ENCODE measurements around the gene CLIC3. TPM values are rescaled to one million over a fixed set of nuclear protein-coding genes. Genes with fewer than 3 reads are reported as not detected.

CLIC3 gene
- total RNA-seq, 4 donors from 2014 or later, result 0.36 TPM; not detected in 3

DNA sequence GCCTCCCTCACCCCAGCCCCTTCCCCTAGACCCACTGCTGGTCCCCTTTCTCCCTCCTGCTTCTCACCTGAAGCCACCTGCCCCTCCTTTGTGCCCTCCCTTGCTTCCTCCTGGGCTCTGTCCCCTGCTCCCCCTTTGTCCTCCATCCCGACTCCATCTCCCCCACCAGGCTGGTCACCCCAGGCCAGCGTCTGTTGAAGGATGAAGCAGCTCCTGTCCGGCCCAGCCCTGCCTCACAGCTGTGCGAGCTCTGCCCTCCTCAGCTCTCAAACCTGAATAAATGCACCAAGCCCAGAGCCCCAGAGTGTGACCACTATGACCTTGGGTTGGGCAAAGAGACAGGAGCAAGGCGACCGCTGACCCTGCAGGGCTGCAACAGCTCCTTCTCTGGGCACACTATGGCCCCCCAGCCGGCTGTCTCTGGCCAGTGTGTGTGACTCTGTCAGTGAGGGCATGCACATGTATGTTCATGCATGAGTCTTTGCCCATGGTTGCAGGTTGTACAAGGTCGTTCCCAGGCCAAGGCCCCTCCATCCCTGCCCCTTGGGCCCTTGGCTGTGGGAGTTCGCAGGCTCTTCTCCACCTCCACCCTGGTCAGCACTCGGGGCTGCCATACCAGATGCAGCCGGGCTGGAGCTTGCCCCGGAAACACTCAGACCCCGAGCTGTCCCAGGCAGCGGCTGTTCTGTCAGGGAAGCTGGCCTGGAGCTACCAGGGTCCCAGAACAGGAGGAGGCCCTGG, 41.0 kb downstream of the CLIC3 start:
- TF ChIP-seq, protein P1, sequence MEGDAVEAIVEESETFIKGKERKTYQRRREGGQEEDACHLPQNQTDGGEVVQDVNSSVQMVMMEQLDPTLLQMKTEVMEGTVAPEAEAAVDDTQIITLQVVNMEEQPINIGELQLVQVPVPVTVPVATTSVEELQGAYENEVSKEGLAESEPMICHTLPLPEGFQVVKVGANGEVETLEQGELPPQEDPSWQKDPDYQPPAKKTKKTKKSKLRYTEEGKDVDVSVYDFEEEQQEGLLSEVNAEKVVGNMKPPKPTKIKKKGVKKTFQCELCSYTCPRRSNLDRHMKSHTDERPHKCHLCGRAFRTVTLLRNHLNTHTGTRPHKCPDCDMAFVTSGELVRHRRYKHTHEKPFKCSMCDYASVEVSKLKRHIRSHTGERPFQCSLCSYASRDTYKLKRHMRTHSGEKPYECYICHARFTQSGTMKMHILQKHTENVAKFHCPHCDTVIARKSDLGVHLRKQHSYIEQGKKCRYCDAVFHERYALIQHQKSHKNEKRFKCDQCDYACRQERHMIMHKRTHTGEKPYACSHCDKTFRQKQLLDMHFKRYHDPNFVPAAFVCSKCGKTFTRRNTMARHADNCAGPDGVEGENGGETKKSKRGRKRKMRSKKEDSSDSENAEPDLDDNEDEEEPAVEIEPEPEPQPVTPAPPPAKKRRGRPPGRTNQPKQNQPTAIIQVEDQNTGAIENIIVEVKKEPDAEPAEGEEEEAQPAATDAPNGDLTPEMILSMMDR (IDR thresholded peaks at IDR 0.05 in 4 of 5, conservative IDR thresholded peaks at IDR 0.05 in 1 of 5), result no peak
- TF ChIP-seq POLR2A (IDR thresholded peaks at IDR 0.05), result no peak
- in situ Hi-C loops (cut with MboI; ENCODE audit: low sequenced_read_pairs in 4 of 4), result no loop called here
- Histone ChIP-seq H3K4me3 (no peak overlapping the region), H3K36me3 (no peaks in the 10 kb centered on the region), H3K9me3 (no peaks in the 10 kb centered on the region), H3K27me3 (no peaks in the 10 kb centered on the region), H3K27ac (no peak overlapping the region), H3K4me1 (peaks cover 0 to 4% of the 10 kb centered on the region in 2 donors)
- intact Hi-C loops (cut with DNase I; ENCODE audit: low total_unique reads), result no loop called here
- DNase-seq (no peak), ATAC-seq (no peak)

DNA sequence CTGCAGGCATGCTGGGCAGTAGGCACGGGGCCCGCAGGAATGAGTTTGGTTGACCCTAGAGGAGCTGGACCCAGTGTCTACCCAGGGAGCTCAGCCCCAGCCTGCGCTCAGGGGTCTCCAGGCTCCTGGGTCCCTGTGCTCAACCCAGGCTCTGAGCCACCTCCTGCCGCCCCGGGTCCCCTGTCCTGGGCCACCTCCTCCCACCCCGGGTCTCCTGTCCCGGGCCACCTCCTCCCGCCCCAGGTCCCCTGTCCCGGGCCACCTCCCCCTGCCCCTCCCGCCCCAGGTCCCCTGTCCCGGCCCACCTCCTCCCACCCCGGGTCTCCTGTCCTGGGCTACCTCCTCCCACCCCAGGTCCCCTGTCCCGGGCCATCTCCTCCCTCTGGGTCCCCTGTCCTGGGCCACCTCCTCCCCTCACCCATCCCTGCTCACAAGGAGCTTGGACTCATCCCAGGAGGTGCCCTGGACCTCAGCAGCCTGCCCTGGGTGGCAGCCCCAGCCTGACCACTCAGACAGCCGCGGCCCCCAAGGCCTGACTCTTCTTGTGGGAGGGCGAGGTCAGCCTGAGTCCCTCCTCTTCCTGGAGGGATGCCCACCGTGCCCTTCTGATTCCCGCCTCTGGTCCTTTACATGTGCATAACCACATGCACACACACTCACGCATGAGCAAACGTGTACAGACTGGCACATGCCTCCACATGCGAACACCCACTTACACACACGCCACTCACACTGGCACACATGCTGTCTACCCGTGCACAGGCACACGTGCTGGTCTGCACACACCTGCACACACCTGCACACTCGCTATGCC, 41.9 kb downstream of the CLIC3 start:
- Histone ChIP-seq H3K4me3 (no peak overlapping the region), H3K9me3 (no peaks in the 10 kb centered on the region), H3K4me1 (peaks cover 0 to 7% of the 10 kb centered on the region in 2 donors), H3K27me3 (no peaks in the 10 kb centered on the region), H3K27ac (no peak overlapping the region), H3K36me3 (no peaks in the 10 kb centered on the region)
- in situ Hi-C loops (cut with MboI; ENCODE audit: low sequenced_read_pairs in 4 of 4), result no loop called here
- ATAC-seq, result no peak
- DNase-seq, result no peak
- TF ChIP-seq POLR2A (IDR thresholded peaks at IDR 0.05), result no peak
- TF ChIP-seq, protein P1 (IDR thresholded peaks at IDR 0.05 in 4 of 5, conservative IDR thresholded peaks at IDR 0.05 in 1 of 5), result no peak
- intact Hi-C loops (cut with DNase I; ENCODE audit: low total_unique reads), result no loop called here

DNA sequence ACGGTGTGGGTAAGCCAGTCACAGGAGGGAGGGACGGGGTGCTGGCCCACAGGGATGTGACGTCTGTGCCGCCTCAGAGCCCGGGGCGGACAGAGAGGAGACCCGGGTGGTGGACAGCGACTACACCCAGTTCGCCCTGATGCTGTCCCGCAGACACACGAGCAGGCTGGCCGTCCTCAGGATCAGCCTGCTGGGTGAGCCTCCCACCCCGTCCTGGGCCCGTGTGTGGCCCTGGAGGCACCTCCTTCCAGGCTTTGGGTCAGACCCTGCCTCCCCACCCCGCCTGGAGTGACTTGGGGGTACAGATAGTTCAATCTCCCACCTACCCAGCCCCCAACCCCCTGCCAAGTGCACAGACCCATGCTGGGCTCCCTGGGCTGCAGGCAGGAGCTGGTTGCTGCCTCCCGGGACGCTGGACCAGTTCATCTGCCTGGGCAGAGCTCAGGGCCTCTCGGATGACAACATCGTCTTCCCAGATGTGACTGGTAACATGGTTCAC, 42.5 kb downstream of the CLIC3 start:
- in situ Hi-C loops (cut with MboI; ENCODE audit: low sequenced_read_pairs in 4 of 4), result no loop called here
- DNase-seq (no peak), ATAC-seq (no peak)
- Histone ChIP-seq H3K36me3 (no peaks in the 10 kb centered on the region), H3K27me3 (no peaks in the 10 kb centered on the region), H3K9me3 (no peaks in the 10 kb centered on the region), H3K27ac (no peak overlapping the region), H3K4me3 (no peak overlapping the region), H3K4me1 (peaks cover 0 to 14% of the 10 kb centered on the region in 2 donors)
- TF ChIP-seq POLR2A (IDR thresholded peaks at IDR 0.05), result no peak
- TF ChIP-seq, protein P1 (IDR thresholded peaks at IDR 0.05 in 4 of 5, conservative IDR thresholded peaks at IDR 0.05 in 1 of 5), result no peak
- intact Hi-C loops (cut with DNase I; ENCODE audit: low total_unique reads), result no loop called here

DNA sequence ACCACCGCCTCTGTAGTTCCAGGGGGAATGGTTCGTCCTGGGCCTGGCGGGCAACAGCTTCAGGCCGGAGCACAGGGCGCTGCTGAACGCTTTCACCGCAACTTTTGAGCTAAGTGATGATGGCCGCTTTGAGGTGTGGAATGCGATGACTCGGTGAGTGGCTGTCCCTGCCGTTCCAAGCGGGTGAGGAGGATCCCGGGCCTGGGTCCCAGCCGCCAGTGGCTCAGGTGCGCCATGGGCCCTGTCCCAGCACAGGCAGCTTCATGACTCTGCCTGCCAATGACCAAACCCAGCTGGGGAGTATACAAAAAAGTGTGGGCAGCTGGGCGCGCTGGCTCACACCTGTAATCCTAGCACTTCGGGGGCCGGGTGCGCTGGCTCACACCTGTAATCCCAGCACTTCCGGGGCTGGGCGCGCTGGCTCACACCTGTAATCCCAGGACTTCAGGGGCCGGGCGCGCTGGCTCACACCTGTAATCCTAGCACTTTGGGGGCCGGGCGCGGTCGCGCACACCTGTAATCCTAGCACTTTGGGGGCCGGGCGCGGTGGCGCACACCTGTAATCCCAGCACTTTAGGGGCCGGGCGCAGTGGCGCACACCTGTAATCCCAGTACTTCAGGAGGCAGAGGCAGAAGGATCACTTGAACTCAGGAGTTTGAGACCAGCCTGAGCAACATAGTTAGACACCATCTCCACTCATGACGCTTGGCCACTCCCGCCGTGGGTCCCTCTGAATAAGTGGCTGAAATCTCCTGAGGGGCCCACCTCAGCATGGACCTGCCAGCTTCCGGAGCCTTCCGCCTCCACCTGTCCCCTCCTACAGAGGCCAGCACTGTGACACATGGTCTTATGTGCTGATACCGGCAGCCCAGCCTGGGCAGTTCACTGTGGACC, 43.2 kb downstream of the CLIC3 start:
- Histone ChIP-seq H3K27ac (no peak overlapping the region), H3K9me3 (no peaks in the 10 kb centered on the region), H3K4me3 (no peak overlapping the region), H3K4me1 (peaks cover 0 to 14% of the 10 kb centered on the region in 2 donors), H3K27me3 (no peaks in the 10 kb centered on the region), H3K36me3 (no peaks in the 10 kb centered on the region)
- DNase-seq, result no peak
- intact Hi-C loops (cut with DNase I; ENCODE audit: low total_unique reads) (no loop called here), in situ Hi-C loops (cut with MboI; ENCODE audit: low sequenced_read_pairs in 4 of 4) (no loop called here)
- TF ChIP-seq, protein P1 (IDR thresholded peaks at IDR 0.05 in 4 of 5, conservative IDR thresholded peaks at IDR 0.05 in 1 of 5), result no peak
- TF ChIP-seq POLR2A (IDR thresholded peaks at IDR 0.05), result no peak
- no peak for ATAC-seq
